PFSK-1 (cell line): ENCODE data around the gene FXYD4.

Experiments used
- POLR2AphosphoS5 ChIP-seq: IDR thresholded peaks from 2 replicates; pipeline ENCODE4 v1.6.1; 2012; ENCODE audit warnings: low read depth, mild to moderate bottlenecking, control low read depth, low read length, moderate library complexity
- REST ChIP-seq, 2 experiments: IDR thresholded peaks; 2 replicates each; pipeline versions ENCODE4 v1.6.1 to v1.8.0; 2011 to 2012; ENCODE audit warnings: low read depth in 2 of 2, low read length in 2 of 2, control low read depth in 1 of 2, inconsistent platforms in 1 of 2, mild to moderate bottlenecking in 1 of 2, moderate library complexity in 1 of 2; ENCODE audit not compliant: insufficient read depth in 1 of 2

GRCh38 chr10:43386981-43387677 lies 15.7 kb downstream of the FXYD4 start:
- 0 out of 2 replicates have a peak, but pooled peaks have one; percentile 24 for TF ChIP-seq POLR2AphosphoS5
- no peak for TF ChIP-seq REST (IDR thresholded peaks at IDR 0.05; ENCODE audit: insufficient read depth in 1 of 2, low read depth in 2 of 2, low read length in 2 of 2)
